ENCODE results near the gene NCR1. TPM values are rescaled to one million over a fixed set of nuclear protein-coding genes. Genes with fewer than 3 reads are reported as not detected.
"Not testable (repeated sequence)": the region's sequence is repeated elsewhere in the genome, so short reads cannot be mapped to it uniquely, and the experiment has no call there.

NCR1 gene
- total and polyA plus RNA-seq, 8 donors = 0.92 to 1.1 TPM; not detected in 6

DNA sequence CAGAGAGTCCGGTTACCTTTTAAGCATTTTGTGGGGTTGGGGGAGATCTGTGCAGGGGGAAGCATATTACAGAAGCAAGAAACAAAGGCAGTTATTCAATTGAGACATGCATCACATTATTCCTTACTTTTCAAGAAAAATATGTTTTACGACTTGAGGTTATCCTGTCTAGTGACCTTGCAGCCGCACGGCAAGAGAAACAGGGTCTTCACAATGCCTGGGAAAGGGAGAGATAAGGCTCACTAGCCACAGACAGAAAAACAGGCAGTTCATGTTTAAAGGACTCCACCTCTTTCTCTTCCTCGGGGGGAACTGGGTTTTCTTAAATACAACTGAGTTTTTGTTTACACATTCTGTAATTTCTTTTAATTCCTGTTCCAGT, 536 bp upstream of the NCR1 start:
- 18 to 39% (median 27%) methylated on average over 5 of the region's 5 CpGs for WGBS, 5 donors
- no peaks in the 10 kb centered on the region for H3K9me3 ChIP-seq
- H3K4me1 ChIP-seq = no peaks in the 10 kb centered on the region
- H3K27me3 ChIP-seq = peaks cover 0 to 17% (median 4%) of the 10 kb centered on the region in 3 donors
- intact Hi-C loops (cut with DNase I; ENCODE audit: low total_unique reads) = no loop called here
- no peak for DNase-seq
- no peak overlapping the region for H3K27ac ChIP-seq
- TF ChIP-seq POLR2A (IDR thresholded peaks at IDR 0.05) (no peak), EP300 (IDR thresholded peaks at IDR 0.05) (no peak), POLR2AphosphoS5 (IDR thresholded peaks at IDR 0.05) (no peak)
- TF ChIP-seq, protein P1, sequence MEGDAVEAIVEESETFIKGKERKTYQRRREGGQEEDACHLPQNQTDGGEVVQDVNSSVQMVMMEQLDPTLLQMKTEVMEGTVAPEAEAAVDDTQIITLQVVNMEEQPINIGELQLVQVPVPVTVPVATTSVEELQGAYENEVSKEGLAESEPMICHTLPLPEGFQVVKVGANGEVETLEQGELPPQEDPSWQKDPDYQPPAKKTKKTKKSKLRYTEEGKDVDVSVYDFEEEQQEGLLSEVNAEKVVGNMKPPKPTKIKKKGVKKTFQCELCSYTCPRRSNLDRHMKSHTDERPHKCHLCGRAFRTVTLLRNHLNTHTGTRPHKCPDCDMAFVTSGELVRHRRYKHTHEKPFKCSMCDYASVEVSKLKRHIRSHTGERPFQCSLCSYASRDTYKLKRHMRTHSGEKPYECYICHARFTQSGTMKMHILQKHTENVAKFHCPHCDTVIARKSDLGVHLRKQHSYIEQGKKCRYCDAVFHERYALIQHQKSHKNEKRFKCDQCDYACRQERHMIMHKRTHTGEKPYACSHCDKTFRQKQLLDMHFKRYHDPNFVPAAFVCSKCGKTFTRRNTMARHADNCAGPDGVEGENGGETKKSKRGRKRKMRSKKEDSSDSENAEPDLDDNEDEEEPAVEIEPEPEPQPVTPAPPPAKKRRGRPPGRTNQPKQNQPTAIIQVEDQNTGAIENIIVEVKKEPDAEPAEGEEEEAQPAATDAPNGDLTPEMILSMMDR (IDR thresholded peaks at IDR 0.05) = no peak
- no peak overlapping the region for H3K4me3 ChIP-seq
- no peaks in the 10 kb centered on the region for H3K36me3 ChIP-seq

DNA sequence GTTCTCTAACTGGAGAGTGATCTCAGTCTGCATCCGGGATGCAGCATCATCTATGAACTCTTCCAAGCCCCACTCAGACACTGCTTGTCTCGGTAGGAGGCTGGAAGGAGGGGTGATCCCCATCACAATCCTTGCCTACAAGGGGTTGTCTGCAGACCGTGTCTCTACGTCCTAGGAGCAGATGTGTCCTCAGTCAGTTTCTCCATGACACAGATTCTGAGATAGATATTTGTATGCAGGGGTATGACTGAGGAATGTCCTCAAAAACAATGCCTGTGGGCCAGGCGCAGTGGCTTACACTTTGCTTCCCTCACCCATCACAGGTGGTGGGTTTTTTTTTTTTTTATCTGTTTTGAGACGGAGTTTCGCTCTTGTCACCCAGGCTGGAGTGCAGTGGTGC, 871 bp downstream of the NCR1 start:
- H3K9me3 ChIP-seq = no peaks in the 10 kb centered on the region
- WGBS, 5 donors = 70 to 87% (median 83%) methylated on average over 7 of the region's 7 CpGs
- no peak for TF ChIP-seq POLR2A (IDR thresholded peaks at IDR 0.05)
- TF ChIP-seq EP300 (IDR thresholded peaks at IDR 0.05) = no peak
- TF ChIP-seq POLR2AphosphoS5 (IDR thresholded peaks at IDR 0.05) = no peak
- TF ChIP-seq, protein P1 (IDR thresholded peaks at IDR 0.05) = no peak
- no peaks in the 10 kb centered on the region for H3K36me3 ChIP-seq
- no peak for DNase-seq
- no peak overlapping the region for H3K4me3 ChIP-seq
- intact Hi-C loops (cut with DNase I; ENCODE audit: low total_unique reads) = no loop called here
- H3K27ac ChIP-seq = no peak overlapping the region
- no peaks in the 10 kb centered on the region for H3K4me1 ChIP-seq
- peaks cover 0 to 17% (median 4%) of the 10 kb centered on the region in 3 donors for H3K27me3 ChIP-seq

DNA sequence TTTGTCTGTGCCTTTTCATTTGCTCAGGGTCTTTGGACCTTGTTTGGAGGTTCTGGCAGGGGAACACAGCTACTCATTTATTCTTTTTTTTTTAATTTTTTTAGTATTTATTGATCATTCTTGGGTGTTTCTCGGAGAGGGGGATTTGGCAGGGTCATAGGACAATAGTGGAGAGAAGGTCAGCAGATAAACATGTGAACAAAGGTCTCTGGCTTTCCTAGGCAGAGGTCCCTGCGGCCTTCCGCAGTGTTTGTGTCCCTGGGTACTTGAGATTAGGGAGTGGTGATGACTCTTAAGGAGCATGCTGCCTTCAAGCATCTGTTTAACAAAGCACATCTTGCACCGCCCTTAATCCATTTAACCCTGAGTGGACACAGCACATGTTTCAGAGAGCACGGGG, 2.0 kb downstream of the NCR1 start:
- H3K27ac ChIP-seq; DNase-seq; H3K4me1 ChIP-seq; H3K4me3 ChIP-seq; H3K36me3 ChIP-seq; intact Hi-C loops (cut with DNase I; ENCODE audit: low total_unique reads); H3K9me3 ChIP-seq: not testable (repeated sequence)
- 40 to 64% (median 55%) methylated on average over 1 to 5 of the region's 5 CpGs for WGBS, 5 donors
- peaks cover 0 to 17% (median 4%) of the 10 kb centered on the region in 3 donors for H3K27me3 ChIP-seq

DNA sequence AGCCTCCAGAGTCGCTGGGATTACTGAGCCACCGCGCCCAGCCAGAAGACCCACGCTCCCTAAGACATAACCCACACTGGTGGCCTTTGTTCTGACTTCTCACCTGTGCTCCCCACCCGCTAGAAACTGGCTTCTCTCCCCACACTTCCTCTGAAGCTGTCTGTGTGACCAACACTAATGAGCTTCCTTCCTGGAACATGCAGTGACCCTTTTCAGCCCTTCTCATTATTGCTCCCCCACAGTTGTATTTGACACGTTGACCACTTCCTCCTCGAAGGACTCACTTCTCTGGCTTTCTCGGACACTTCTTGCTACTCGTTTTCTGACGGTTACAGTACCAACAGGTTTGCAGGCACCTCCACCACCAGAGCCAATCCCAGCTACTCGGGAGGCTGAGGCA, 10.9 kb downstream of the NCR1 start:
- WGBS, 5 donors = 53 to 76% (median 68%) methylated on average over 8 to 11 of the region's 11 CpGs
- H3K4me1 ChIP-seq = no peaks in the 10 kb centered on the region
- no peaks in the 10 kb centered on the region for H3K36me3 ChIP-seq
- no peak overlapping the region for H3K4me3 ChIP-seq
- TF ChIP-seq, protein P1 (IDR thresholded peaks at IDR 0.05) = no peak
- no peak for TF ChIP-seq POLR2A (IDR thresholded peaks at IDR 0.05)
- TF ChIP-seq EP300 (IDR thresholded peaks at IDR 0.05) = no peak
- TF ChIP-seq POLR2AphosphoS5 (IDR thresholded peaks at IDR 0.05) = no peak
- peaks cover 0 to 27% (median 0%) of the 10 kb centered on the region in 3 donors for H3K27me3 ChIP-seq
- intact Hi-C loops (cut with DNase I; ENCODE audit: low total_unique reads) = no loop called here
- no peaks in the 10 kb centered on the region for H3K9me3 ChIP-seq
- peak in 1 of 2 donors; percentile 16 for DNase-seq
- H3K27ac ChIP-seq = no peak overlapping the region

DNA sequence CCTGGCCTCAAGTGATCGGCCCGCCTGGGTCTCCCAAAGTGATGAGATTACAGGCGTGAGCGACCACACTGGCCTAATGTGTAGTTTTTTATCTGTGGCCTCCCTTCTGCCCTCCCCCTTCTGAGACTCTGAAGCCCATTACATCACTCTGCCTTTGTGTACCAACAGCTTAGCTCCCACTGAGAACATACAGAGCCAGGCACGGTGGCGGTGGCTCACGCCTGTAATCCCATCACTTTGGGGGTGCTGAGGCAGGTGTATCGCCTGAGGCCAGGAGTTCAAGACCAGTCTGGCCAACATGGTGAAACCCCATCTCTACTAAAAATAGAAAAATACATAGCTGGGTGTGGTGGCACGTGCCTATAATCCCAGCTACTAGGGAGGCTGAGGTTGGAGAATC, 12.6 kb downstream of the NCR1 start:
- no peak for DNase-seq
- Histone ChIP-seq H3K27ac (no peak overlapping the region), H3K27me3 (peaks cover 0 to 34% (median 0%) of the 10 kb centered on the region in 3 donors), H3K36me3 (no peaks in the 10 kb centered on the region), H3K4me3 (no peak overlapping the region), H3K9me3 (no peaks in the 10 kb centered on the region), H3K4me1 (no peaks in the 10 kb centered on the region)
- TF ChIP-seq, protein P1 (IDR thresholded peaks at IDR 0.05) = no peak
- no peak for TF ChIP-seq POLR2AphosphoS5 (IDR thresholded peaks at IDR 0.05)
- TF ChIP-seq EP300 (IDR thresholded peaks at IDR 0.05) = no peak
- TF ChIP-seq POLR2A (IDR thresholded peaks at IDR 0.05) = no peak
- WGBS, 5 donors = 70 to 79% (median 77%) methylated on average over 9 of the region's 9 CpGs
- intact Hi-C loops (cut with DNase I; ENCODE audit: low total_unique reads) = no loop called here
